ENCODE data around the gene BCL7C. TPM values are rescaled to one million over a fixed set of nuclear protein-coding genes. Genes with fewer than 3 reads are reported as not detected.
"Not testable (repeated sequence)": the region's sequence is repeated elsewhere in the genome, so short reads cannot be mapped to it uniquely, and the experiment has no call there.

Gene BCL7C
- total RNA-seq, 1 donor from 2014 or later, result 29.7 TPM

DNA sequence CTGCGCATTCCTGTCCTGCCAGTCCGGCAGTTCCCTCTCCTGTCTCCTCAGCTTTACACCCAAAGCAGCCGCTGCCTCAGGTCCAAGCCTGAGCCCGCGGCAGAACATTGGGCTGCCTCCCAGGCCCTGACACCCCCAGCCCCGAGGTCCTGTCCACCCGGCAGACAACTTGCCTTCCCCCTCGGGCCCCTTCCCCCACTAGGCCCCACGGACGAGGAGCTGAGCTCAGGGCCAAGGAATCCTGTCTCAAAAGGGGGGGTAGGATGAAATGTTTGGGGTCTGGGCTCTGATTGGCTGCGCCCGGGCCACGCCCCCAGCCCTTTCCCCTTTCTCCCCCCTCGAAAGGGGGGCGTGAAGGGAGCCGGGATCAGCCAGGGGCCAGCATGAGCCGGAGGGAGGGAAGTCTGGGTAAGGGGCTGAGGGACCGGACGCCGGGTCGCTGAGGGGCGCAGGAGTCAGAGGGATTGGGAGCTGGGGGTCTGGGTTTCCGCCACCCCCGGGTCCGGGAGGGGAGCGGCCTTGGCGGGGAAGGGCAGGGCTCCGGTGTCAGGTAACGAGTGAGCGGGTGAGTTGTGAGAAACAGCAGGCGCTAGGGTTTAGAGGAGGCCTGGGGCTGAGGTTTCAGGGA is 2.5 kb upstream of the BCL7C start, which contains the start of gene CTF1:
Gene CTF1, plus strand, starts transcription at position 354 of the 628 bp plus-strand sequence. Its CDS starts 30 bp downstream, at position 384.
- Histone ChIP-seq H3K9ac (ENCODE audit: low read depth in 1 of 3, low read length in 3 of 3) (peak within 1 kb of the TSS; percentile 87 to 96 (median 95)), H3K27ac (ENCODE audit: low read depth, low read length) (peak within 1 kb of the TSS; percentile 100), H3K36me3 (ENCODE audit: control insufficient read depth in 3 of 3, insufficient read depth in 3 of 3, low read length in 3 of 3) (peaks cover 0 to 7% (median 0%) of the 10 kb centered on the region in 3 donors), H3K27me3 (ENCODE audit: control insufficient read depth in 3 of 3, insufficient read depth in 3 of 3, low read length in 3 of 3) (no peaks in the 10 kb centered on the region), H3K4me1 (ENCODE audit: control insufficient read depth in 3 of 3, insufficient read depth in 3 of 3, low read length in 3 of 3) (peaks cover 31 to 51% (median 34%) of the 10 kb centered on the region in 3 donors), H3K4me3 (ENCODE audit: low read length in 3 of 3) (peak within 1 kb of the TSS; percentile 80 to 87 (median 81)), H3K9me3 (ENCODE audit: control insufficient read depth in 3 of 3, low read length in 3 of 3) (no peaks in the 10 kb centered on the region)

DNA sequence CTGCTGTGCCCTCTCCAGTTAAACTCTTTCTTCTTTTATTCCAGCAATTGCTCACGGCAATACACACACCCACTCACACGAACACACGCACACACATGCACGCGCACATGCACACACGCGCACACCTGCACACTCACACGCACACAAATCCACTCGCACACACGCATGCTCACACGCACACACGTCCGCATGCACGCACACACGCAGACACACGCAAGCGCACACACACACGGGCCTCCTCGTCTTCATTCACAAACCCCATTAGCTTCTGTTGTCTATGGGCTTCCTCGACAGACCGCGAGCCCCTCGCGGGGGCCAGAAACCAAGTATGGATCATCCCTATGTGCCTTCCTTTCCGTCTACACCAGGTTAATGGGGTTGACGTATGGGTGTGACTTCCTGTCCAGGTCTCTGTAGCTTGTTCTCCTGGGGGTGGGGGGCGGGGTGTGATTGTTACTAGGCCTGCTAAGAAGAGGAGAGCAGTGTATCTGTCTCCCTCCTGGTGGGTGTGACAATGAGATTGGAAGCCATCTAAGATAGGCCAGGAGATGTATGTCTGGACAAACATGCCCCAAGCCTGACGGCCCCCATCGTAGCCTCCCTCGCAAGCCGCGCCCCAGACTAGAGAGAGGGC is 1.9 kb upstream of the BCL7C start:
- H3K9ac ChIP-seq (ENCODE audit: low read depth in 1 of 3, low read length in 3 of 3), result peak overlapping the region; percentile 87 to 96 (median 95)

DNA sequence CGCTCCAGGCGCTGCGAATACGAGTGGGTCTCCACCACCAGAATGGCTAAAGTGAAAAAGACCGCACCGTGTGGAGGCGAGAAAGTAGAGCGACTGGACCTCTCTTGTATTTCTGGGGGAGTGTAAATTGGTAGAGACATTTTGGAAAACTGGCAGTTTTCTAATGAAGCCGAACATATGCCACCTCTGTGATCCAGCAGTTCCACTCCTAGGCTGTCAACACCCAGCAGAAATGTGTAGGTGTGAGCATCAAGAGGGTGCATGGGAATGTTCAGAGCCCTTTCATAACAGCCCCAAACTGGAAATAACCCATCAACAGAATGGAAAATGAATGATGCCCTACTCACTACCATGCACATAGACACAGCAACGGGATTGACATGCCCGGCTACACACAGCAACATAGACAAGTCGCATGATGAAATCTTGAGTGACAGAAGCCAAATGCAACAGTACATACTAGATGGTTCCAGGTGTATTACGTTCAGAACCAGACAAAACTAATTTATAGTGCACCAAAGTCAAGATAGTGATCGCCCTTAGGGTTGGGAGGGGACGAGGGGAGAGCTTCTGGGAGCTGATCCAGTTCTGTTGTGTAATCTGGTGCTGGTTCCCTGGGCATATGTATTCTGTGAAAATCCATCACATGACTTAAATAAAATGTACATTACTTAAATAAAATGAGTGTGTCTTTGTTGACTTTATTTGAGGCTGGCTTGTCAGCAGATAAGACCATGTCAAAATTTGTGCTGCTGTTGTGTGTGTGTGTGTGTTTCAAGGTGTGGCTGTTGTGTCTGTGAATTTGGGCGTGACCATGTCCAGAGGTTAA is 877 bp upstream of the BCL7C start:
- H3K9me3 ChIP-seq (ENCODE audit: control insufficient read depth in 3 of 3, low read length in 3 of 3), result no peaks in the 10 kb centered on the region
- peaks cover 30 to 45% (median 31%) of the 10 kb centered on the region in 3 donors for H3K4me1 ChIP-seq (ENCODE audit: control insufficient read depth in 3 of 3, insufficient read depth in 3 of 3, low read length in 3 of 3)
- H3K9ac ChIP-seq (ENCODE audit: low read depth in 1 of 3, low read length in 3 of 3), result peak overlapping the region; percentile 85 to 96 (median 85)
- H3K27ac ChIP-seq (ENCODE audit: low read depth, low read length), result peak overlapping the region; percentile 86
- H3K4me3 ChIP-seq (ENCODE audit: low read length in 3 of 3), result peak overlapping the region; percentile 72 to 89 (median 88)
- H3K27me3 ChIP-seq (ENCODE audit: control insufficient read depth in 3 of 3, insufficient read depth in 3 of 3, low read length in 3 of 3), result no peaks in the 10 kb centered on the region
- H3K36me3 ChIP-seq (ENCODE audit: control insufficient read depth in 3 of 3, insufficient read depth in 3 of 3, low read length in 3 of 3), result peaks cover 0 to 13% (median 0%) of the 10 kb centered on the region in 3 donors

More for the DNA sequence above, 1.9 kb upstream of the BCL7C start:
- H3K4me1 ChIP-seq (ENCODE audit: control insufficient read depth in 3 of 3, insufficient read depth in 3 of 3, low read length in 3 of 3), result peaks cover 30 to 45% (median 31%) of the 10 kb centered on the region in 3 donors
- peaks cover 0 to 8% (median 0%) of the 10 kb centered on the region in 3 donors for H3K36me3 ChIP-seq (ENCODE audit: control insufficient read depth in 3 of 3, insufficient read depth in 3 of 3, low read length in 3 of 3)
- no peaks in the 10 kb centered on the region for H3K9me3 ChIP-seq (ENCODE audit: control insufficient read depth in 3 of 3, low read length in 3 of 3)
- H3K27ac ChIP-seq (ENCODE audit: low read depth, low read length), result peak overlapping the region; percentile 100
- H3K4me3 ChIP-seq (ENCODE audit: low read length in 3 of 3), result peak overlapping the region; percentile 80 to 87 (median 81)
- H3K27me3 ChIP-seq (ENCODE audit: control insufficient read depth in 3 of 3, insufficient read depth in 3 of 3, low read length in 3 of 3), result no peaks in the 10 kb centered on the region

DNA sequence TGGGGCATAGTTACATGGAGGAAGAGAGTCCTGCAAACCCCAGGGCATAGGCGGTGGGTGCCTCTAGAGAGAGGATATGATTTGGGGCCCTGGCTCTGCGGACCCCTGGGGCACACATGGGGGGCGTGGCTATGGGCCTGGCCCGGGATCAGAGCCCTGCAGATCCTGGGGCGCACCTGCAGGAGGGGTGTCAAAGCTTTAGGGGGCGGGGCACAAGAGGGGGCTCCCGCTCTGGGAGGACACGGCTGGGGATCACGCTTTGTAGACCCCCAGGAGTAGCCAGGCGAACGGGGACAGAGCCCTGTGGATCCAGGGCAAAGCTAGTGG is 497 bp downstream of the BCL7C start:
- Histone ChIP-seq H3K4me1 (ENCODE audit: control insufficient read depth in 3 of 3, insufficient read depth in 3 of 3, low read length in 3 of 3) (peaks cover 30 to 42% (median 31%) of the 10 kb centered on the region in 3 donors), H3K27me3 (ENCODE audit: control insufficient read depth in 3 of 3, insufficient read depth in 3 of 3, low read length in 3 of 3) (no peaks in the 10 kb centered on the region), H3K27ac (ENCODE audit: low read depth, low read length) (peak overlapping the region; percentile 71), H3K36me3 (ENCODE audit: control insufficient read depth in 3 of 3, insufficient read depth in 3 of 3, low read length in 3 of 3) (peaks cover 9 to 20% (median 9%) of the 10 kb centered on the region in 3 donors), H3K4me3 (ENCODE audit: low read length in 3 of 3) (peak overlapping the region; percentile 90 to 96 (median 91)), H3K9me3 (ENCODE audit: control insufficient read depth in 3 of 3, low read length in 3 of 3) (no peaks in the 10 kb centered on the region), H3K9ac (ENCODE audit: low read depth in 1 of 3, low read length in 3 of 3) (peak overlapping the region; percentile 89 to 96 (median 90))

DNA sequence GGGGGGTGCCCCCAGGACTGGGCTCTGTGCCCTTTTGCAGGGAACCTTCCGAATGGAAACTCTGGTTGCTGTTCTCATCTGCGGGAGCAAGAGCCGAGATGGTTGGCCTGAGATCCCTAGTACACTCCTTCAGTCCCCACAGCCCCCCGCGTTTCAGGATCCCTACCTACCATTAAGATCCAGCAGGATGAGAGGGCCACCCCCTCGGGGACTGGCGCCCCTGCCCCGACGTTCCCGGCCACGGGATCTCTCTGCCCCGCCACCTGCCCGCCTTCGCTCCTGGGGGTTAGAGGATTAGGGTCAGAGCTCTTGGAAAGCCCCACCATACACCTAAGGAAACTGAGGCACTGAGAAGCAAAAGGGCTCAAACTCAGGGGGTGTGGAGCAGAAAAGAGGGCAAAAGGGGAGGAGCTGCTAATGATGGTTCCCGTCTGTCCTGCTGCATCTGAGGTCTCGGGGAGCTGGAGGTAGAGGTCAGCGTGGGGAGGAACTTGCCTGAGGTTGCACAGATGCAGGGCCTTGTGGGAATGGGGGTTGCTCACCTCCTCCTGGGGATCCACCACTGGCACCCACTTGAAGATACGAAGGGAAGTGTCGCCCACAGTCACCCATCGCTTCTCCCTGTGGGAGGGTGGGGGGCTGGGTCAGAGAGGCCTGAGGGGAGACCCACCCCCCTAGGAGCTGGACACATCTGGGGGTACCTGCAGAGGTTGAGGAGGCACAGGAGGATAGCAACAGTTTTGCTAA is 1.0 kb downstream of the BCL7C start:
- Histone ChIP-seq H3K9ac (ENCODE audit: low read depth in 1 of 3, low read length in 3 of 3) (peak overlapping the region; percentile 89 to 96 (median 90)), H3K36me3 (ENCODE audit: control insufficient read depth in 3 of 3, insufficient read depth in 3 of 3, low read length in 3 of 3) (peaks cover 9 to 22% (median 10%) of the 10 kb centered on the region in 3 donors), H3K27me3 (ENCODE audit: control insufficient read depth in 3 of 3, insufficient read depth in 3 of 3, low read length in 3 of 3) (no peaks in the 10 kb centered on the region), H3K4me3 (ENCODE audit: low read length in 3 of 3) (peak overlapping the region; percentile 90 to 96 (median 91)), H3K4me1 (ENCODE audit: control insufficient read depth in 3 of 3, insufficient read depth in 3 of 3, low read length in 3 of 3) (peaks cover 30 to 42% (median 31%) of the 10 kb centered on the region in 3 donors), H3K9me3 (ENCODE audit: control insufficient read depth in 3 of 3, low read length in 3 of 3) (no peaks in the 10 kb centered on the region), H3K27ac (ENCODE audit: low read depth, low read length) (peak overlapping the region; percentile 71)

DNA sequence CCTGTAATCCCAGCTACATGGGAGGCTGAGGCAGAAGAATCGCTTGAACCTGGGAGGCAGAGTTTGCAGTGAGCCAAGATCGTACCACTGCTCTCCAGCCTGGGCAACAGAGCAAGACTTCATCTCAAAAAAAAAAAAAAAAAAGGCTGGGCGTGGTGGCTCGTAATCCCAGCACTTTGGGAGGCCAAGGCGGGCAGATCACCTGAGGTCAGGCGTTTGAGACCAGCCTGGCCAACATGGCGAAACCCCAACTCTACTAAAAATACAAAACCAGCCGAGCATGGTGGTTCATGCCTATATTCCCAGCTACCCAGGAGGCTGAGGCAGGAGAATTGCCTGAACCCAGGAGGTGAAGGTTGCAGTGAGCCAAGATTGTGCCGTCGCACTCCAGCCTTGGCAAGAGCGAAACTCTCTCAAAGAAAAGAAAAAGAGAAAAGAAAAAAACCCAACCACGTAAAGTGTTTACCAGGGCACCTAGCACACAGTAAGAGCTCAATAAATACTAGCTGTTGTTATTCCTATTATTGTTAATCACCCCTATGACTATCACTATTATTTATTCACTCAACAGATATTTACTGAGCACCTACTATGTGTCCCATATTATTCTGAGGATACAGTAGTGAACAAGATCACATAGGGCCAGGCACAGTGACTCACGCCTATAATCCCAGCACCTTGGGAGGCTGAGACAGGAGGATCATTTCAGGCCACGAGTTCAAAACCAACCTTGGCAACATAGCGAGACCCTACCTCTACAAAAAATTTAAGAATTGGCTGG is 2.6 kb downstream of the BCL7C start:
- not testable (repeated sequence) for H3K9me3 ChIP-seq (ENCODE audit: control insufficient read depth in 3 of 3, low read length in 3 of 3); H3K27me3 ChIP-seq (ENCODE audit: control insufficient read depth in 3 of 3, insufficient read depth in 3 of 3, low read length in 3 of 3); H3K9ac ChIP-seq (ENCODE audit: low read depth in 1 of 3, low read length in 3 of 3); H3K4me3 ChIP-seq (ENCODE audit: low read length in 3 of 3); H3K27ac ChIP-seq (ENCODE audit: low read depth, low read length)
- H3K4me1 ChIP-seq (ENCODE audit: control insufficient read depth in 3 of 3, insufficient read depth in 3 of 3, low read length in 3 of 3), result peaks cover 26 to 33% (median 26%) of the 10 kb centered on the region in 3 donors
- peaks cover 17 to 29% (median 18%) of the 10 kb centered on the region in 3 donors for H3K36me3 ChIP-seq (ENCODE audit: control insufficient read depth in 3 of 3, insufficient read depth in 3 of 3, low read length in 3 of 3)

DNA sequence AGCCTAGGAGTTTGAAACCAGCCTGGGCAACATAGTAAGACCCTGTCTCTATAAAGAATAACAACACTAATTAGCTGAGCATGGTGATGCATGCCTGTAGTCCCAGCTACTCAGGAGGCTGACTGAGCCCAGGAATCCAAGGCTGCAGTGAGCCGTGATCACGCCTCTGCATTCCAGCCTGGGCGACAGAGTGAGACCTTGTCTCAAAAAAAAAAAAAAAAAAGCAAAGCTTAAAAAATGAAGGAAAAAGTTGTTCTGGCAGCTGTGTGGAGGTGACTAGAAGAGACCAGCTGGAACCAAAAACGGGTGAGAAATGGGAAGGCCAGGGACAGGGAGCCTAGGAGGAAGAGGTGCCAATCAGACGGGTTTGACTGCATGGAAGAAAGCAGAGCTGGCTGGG is 4.2 kb downstream of the BCL7C start:
- peaks cover 18 to 38% (median 18%) of the 10 kb centered on the region in 3 donors for H3K36me3 ChIP-seq (ENCODE audit: control insufficient read depth in 3 of 3, insufficient read depth in 3 of 3, low read length in 3 of 3)
- no peaks in the 10 kb centered on the region for H3K27me3 ChIP-seq (ENCODE audit: control insufficient read depth in 3 of 3, insufficient read depth in 3 of 3, low read length in 3 of 3)
- no peak overlapping the region for H3K9ac ChIP-seq (ENCODE audit: low read depth in 1 of 3, low read length in 3 of 3)
- H3K4me1 ChIP-seq (ENCODE audit: control insufficient read depth in 3 of 3, insufficient read depth in 3 of 3, low read length in 3 of 3), result peaks cover 14 to 18% (median 16%) of the 10 kb centered on the region in 3 donors
- no peak overlapping the region for H3K27ac ChIP-seq (ENCODE audit: low read depth, low read length)
- no peak overlapping the region for H3K4me3 ChIP-seq (ENCODE audit: low read length in 3 of 3)
- H3K9me3 ChIP-seq (ENCODE audit: control insufficient read depth in 3 of 3, low read length in 3 of 3), result no peaks in the 10 kb centered on the region

DNA sequence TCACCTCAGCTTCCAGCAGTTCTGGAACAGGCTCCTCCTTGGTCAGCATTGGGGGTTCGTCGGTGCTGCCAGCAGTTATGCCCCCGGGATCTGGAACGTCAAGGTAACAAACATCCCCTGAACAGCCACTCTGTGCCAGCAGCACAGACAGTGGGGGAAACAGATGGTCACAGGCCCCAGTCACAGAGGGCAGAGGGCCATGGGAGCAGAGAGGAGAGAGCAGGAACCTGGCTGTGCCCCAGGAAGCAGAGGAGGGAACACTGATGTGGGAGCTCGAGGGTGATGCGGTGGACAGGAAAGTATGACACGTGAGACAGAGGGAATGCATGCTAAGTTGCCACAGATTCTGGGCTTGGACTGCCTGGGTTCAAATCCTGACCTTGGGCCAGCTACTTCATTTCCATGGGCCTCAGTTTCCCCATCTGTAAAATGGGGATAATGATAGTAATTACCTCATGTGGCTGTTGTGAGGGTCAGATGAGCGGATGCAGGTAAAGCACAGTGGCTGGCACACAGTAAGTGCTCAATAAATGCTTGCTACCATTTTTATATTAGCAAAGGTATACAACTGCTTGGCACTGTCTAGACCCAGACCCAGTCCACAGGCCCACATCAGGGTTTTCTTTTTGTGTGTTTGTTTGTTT is 4.9 kb downstream of the BCL7C start:
- peaks cover 8 to 12% (median 11%) of the 10 kb centered on the region in 3 donors for H3K4me1 ChIP-seq (ENCODE audit: control insufficient read depth in 3 of 3, insufficient read depth in 3 of 3, low read length in 3 of 3)
- H3K9me3 ChIP-seq (ENCODE audit: control insufficient read depth in 3 of 3, low read length in 3 of 3), result no peaks in the 10 kb centered on the region
- peaks cover 18 to 39% (median 18%) of the 10 kb centered on the region in 3 donors for H3K36me3 ChIP-seq (ENCODE audit: control insufficient read depth in 3 of 3, insufficient read depth in 3 of 3, low read length in 3 of 3)
- H3K27me3 ChIP-seq (ENCODE audit: control insufficient read depth in 3 of 3, insufficient read depth in 3 of 3, low read length in 3 of 3), result no peaks in the 10 kb centered on the region
- H3K4me3 ChIP-seq (ENCODE audit: low read length in 3 of 3), result no peak overlapping the region
- no peak overlapping the region for H3K9ac ChIP-seq (ENCODE audit: low read depth in 1 of 3, low read length in 3 of 3)
- no peak overlapping the region for H3K27ac ChIP-seq (ENCODE audit: low read depth, low read length)
